Right renal cortex interstitium (tissue), 3 donors: ENCODE data around the gene CCDC92B. TPM values are rescaled to one million over a fixed set of nuclear protein-coding genes. Genes with fewer than 3 reads are reported as not detected.
"Not testable (repeated sequence)": the region's sequence is repeated elsewhere in the genome, so short reads cannot be mapped to it uniquely, and the experiment has no call there.

Experiments used
- DNase-seq, 3 donors: peaks; one replicate each; pipeline ENCODE4 v3.0.0-alpha.2; 2013; ENCODE audit warnings: low read depth in 3 of 3, low spot score in 2 of 3
- polyA plus RNA-seq, 3 donors: library from polyadenylated mRNA; unstranded; fragments of 120-200 nt; gene quantifications; one replicate each; pipeline ENCODE4 v1.2.1, GENCODE V29; 2013; ENCODE audit not compliant: insufficient read length in 3 of 3

The CCDC92B gene
- polyA plus RNA-seq, 3 donors = 0.07 to 0.17 (median 0.10) TPM

DNA sequence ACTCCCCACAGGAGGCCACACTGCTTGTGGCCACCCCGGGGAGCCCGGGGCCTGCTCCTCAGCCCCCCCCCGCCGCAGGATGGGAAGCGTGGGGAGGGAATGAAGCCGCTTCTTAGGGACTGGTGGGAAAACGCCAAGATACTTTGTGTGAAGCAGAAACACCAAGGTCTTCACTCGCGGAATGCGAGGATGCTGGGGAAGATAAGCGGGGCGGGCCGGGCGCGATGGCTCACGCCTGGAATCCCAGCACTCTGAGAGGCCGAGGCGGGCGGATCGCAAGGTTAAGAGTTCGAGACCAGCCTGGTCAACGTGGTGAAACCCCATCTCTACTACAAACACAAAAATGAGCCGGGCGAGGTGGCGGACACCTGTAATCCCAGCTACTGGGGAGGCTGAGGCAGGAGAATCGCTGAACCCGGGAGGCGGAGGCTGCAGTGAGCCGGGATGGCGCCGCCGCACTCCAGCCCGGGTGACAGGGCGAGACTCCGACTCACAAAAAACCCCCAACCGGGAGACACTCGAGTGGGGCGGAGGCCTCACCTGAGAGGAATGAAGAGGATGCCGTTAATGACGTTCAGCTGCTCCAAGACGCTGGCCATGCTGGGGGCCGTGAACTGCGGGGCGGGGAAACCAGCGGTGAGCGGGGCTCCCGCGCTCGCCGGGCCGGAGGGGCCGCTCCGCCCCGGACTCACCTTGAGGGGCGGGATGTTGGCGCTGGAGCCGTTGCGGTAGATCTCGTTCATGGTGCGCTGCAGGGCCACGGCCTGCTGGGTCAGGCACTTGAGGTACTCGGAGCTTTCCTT lies 58.2 kb downstream of the CCDC92B start:
- DNase-seq = no peak

DNA sequence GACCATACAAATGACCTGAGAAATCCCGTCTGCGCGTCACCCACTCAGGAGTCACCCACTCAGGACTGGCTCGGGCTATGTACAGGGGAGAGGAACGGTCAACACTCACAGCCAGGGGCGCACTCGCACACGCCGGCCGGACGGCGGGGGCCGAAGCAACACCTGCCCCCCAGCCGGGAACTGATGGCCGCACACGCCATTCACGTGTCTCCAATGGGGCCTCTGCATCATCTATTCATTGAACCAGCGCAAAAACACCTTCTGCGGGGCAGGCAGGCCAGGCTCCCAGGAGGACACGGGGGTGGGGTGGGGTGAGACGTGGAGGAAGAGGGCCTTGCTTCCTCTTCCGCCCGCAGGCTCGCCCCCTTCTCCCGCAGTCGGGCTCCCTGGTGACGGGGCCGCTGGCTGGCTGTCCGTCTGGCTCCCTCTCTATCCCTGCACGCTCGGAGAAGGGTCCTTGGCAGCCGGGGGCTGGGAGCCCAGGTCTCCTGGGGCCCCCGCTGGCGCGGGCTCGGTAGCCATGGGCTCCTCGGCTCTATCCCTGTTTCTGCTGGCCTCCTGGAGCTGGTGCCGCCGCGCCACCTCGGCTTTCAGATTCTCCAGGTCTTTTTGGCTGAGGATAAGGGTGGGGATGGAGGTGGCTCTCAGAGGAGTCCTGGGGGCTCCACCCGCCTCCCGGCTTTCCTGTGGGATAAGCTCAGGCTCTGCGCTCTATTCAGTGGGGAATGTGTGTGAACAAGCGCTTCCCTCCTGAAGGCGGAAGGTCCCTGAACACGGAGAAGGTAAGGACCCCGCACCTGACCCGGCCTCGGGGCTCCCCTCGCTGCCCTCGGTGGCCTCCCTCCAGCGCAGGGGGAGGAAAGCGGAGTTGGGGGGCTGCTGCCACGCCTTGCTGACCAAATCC lies 59.0 kb downstream of the CCDC92B start:
- DNase-seq = no peak

DNA sequence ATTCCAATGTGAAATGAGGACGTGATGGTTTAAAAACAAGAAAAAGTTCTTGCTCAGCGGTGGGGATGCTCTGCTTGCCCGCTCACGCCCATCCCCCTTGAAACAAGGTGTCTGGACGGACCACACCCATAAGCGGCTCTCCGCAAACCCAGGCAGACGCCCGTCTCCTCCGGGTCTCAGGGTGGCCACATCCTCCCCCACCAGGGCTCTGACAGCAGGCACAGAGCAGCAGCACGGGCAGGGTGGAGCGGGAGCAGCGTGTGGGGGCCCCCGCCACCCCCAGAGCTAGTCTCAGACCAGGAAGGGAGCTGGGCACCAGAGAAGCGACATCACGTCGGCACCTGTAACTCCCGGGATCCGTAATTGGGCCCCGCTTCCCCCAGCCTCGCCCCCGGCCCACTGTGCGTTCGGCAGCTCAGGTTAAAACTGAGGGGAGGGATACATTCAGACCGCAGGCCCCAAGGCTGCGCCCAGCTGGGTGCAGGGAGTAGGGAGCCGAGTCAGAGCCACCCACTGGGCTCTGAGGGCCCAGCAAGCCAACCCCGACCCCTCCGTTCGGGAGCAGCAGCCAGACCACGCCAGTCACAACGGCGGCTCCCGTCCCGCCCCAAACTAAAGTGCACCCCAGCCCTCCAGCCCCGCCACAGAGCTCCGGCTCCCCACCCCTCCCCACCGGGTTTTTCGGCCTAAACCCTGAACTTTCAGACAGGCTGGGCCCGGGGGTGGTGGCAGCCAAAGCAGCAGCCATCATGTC lies 59.9 kb downstream of the CCDC92B start:
- DNase-seq = no peak

DNA sequence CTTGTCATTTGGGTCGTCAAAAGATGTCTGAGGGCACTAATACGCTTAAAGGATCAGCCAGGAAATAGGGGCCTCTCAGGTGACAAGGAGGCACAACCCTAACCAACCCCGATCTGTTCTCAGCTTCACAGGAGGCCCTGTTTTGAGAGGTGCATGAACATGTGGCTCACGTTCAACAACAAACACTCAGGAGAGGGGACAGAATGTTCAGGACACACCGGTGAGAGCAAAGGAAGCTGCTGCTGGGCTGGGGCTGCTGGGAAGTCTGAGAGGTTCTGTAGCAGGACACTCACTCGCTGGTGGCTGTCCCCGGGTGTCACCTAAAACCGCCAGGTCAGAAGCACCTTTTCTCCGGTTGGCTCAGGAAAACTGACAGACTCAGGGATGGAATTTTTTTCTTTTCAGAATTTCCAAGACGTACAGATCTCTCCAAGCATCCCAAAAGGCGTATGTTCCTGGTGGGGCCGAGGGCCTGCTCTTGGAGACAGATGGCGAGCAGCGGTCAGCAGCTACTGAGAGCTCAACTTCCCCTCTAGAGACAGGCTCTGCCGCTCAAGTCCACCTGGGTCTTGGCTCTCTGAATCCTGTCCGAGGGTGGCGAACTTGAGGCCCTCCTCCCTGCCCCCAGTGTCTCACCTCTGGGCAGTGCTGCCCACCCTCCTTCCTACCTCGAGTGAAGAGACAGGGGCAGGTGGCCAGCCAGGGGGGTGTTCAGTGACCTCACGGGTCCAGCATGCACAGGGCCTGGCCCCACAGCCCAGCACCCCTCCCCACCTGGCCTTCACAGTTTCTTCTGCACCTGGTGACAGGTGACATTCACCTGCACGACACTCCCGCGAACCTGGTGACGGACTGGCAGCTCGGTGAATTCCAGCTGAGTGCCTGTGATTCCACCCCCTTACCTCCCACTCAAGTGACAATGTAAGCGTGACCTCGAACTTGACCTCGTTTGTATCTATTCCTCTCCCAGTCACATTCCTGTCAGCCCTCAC lies 60.8 kb downstream of the CCDC92B start:
- DNase-seq = no peak

DNA sequence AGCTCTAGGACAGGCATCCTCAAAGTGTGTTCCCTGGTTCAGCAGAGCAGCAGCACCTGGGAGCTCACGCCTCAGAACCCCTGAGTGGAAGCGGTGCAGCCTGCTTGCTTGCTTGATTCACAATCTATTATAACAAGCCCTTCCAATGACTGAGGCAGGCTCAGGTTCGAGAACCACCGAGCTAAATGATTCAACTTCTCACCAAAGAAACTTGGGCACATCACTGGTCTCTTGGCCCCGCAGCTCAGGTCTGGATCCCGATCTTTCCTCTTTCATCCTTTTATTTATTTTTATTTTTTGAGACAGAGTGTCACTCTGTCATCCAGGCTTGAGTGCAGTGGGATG lies 62.4 kb downstream of the CCDC92B start:
- no peak for DNase-seq

DNA sequence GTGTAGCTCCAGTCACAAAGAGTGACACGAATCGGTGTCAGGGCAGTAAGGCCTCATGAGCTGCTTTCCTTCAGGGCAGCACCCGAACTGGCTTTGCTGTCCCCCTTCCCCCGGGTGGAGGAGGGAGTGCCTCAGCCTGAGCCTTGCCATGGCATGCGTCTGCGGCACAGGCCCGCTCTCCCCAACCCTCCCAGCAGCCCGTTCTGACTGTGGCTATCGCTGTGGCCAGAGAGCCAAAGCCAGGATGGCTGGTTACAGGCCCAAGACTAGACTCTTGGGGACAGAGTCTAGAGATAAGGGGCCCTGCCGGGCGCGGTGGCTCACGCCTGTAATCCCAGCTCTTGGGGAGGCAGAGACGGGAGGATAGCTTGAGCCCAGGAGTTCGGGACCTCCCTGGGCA lies 63.8 kb downstream of the CCDC92B start:
- no peak for DNase-seq

DNA sequence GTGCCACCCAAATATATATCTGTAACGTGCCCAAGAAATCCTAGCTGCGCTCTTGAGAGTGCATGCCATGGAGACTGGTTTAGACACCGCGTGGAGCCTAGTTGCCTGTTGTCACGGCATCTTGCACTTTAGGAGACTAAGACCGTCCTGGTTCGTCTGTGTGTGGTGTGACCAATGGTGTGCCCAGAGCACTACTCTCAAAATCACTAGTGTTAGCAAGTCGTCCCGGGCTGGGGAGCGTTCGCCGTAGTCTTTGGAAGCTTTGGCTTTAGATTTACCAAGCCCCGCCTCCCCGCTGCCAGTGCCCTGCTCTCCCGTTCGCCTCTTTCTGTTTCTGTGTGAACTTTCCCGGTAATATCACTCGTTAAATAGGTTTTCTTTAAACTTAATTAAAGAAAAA lies 64.9 kb downstream of the CCDC92B start:
- DNase-seq = no peak

DNA sequence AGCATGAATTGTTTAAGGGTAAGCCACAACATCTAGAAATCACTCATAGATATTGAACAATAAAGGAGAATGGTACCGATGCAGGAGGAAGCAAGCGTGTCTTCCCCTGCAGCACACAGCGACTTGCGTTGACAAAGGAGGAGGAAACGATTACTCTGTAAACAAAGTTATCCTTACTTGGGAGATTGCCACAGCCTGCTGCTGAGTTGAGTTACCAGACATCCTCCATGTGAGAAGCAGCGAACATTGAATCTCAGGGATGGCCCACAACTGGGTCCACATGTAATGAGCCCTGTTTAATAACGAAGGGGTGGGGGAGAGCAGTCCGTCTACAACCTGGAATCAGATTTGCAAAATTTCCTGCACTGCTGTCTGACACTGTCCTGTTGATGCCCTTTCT lies 65.5 kb downstream of the CCDC92B start:
- no peak for DNase-seq

DNA sequence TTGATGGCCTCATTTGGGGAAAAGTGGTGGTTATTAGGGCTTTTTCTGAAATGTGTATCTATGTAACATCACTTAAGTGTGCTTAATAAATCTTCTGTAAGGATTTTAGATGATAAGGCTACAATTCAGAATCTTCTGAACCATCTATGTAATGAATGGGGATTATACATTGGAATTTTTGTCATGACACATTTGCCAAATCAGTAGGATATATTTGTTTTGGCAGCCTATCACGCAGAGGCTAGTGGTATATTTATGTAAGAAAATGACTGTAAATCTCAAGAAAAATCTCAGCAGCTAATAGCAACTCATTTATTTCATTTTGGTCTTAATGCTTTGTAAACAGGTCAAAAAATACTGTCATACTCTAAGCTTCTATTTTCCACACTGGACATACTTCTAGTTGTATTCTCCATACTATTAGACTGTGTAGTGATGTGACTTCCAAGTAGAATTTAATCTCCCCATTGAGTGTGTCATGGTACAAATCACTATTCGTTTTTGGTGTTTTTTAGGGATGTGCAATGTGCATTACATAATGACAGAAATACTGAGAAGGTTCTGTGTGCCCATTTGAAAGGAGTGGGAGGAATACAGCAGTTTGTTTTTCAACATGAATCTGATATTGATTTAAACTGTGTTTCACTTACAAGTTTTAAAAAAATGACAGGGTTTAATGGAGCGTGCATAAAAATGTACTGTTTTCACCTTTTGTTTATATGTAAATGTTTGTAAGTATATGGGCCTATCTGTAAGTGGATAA lies 67.1 kb downstream of the CCDC92B start:
- no peak for DNase-seq

DNA sequence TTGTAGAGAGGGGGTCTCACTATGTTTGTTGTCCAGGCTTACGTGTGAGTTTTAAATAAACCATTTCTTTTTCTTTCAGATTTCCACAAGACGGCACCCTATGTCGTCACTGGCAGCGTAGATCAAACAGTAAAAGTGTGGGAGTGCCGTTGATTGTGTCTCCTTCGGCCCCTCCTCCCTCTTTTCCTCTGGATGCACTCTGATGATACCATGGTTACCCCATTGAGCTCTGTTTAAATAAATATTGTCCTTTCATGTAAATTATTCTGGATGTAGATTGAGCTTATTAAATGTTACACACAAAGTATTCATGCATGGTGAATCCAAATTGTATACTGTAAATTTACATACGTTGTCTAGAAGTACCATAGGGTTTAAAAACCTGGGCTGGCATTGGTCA lies 67.8 kb downstream of the CCDC92B start:
- no peak for DNase-seq

DNA sequence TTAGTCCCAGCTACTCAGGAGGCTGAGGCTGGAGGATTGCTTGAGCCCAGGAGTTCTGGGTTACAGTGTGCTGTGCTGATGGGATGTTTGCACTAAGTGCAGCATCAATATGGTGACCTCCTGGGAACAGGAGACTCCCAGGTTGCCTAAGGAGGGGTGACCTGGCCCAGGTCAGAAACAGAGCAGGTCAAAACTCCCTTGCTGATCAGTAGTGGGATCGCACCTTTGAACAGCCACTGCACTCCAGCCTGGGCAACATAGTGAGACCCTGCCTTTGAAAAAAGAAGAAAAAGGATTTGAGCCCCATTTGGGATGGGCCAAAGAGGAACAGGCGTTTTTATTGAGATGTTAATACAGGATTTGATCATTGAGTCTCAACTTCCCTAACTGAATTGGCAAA lies 68.5 kb downstream of the CCDC92B start:
- no peak for DNase-seq

DNA sequence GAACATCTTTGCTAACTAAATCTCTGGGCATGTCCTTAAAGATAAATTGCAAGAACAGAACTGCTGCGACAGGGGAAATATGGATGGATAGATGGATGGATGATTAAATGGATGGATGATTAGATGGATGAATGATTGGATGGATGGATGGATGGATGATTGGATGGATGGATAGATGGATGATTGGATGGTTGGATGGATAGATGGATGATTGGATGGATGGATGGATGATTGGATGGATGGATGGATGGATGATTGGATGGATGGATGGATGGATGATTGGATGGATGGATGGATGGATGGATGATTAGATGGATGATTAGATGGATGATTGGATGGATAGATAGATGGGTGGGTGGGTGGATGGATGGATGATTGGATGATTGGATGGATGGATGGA lies 70.2 kb downstream of the CCDC92B start:
- DNase-seq = not testable (repeated sequence)

Other genes starting within 250 kb of the CCDC92B start
- 10 to 100 TPM; 36.1 to 39.1 (median 36.6) TPM for gene METTL16, start 237.8 kb downstream of the CCDC92B start, polyA plus RNA-seq
- 100 to 1,000 TPM; 129 to 130 (median 130) TPM for gene PAFAH1B1, start 156.0 kb downstream of the CCDC92B start, polyA plus RNA-seq
- gene CLUH, start 37.9 kb downstream of the CCDC92B start, polyA plus RNA-seq = 10 to 100 TPM; 37.0 to 46.0 (median 44.8) TPM
- gene RAP1GAP2, start 46.8 kb upstream of the CCDC92B start, polyA plus RNA-seq = 10 to 100 TPM; 21.2 to 26.3 (median 22.5) TPM